ENCODE results near the gene CNOT3. TPM values are rescaled to one million over a fixed set of nuclear protein-coding genes. Genes with fewer than 3 reads are reported as not detected.

Gene CNOT3
- total and polyA plus RNA-seq, 2 experiments from 2014 or later, result 39.7 to 47.0 TPM

DNA sequence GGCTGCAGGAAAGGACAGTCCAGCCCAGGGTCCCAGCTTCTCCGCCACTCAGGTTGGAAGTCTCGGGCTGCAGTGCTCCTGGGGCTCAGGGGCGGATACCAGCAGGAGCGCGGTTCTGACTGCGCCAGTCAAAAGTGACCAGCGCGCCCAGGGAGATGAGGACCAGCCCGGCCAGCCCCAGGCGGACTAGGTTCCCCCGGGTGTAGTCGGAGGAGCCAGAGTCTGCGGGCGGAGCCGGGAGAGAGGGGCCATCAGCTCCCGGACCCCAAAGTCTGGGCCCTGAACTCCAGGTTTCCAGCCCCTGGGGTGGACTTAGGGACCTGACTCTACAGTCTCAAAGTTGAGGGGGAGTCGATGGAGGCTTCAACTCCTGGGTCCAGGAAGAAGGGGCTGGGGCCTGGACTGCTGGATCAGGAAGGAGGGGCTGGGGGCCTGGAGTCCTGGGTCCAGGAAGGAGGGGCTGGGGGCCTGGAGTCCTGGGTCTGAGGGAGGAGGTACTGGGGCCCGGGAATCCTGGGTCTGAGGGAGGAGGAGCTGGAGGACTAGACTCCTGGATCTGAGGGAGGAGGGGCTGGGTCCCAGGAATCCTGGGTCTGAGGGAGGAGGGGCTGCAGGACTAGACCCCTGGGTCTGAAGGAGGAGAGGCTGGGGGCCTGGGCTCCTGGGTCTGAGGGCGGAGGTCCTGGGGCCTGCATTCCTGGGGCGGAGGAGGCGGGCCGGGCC lies 42.3 kb upstream of the CNOT3 start:
- ATAC-seq (no peak), DNase-seq (ENCODE audit: low spot score) (no peak)
- H4K20me1 ChIP-seq (replicated peaks; ENCODE audit: insufficient read depth), result no peaks in the 10 kb centered on the region
- TF ChIP-seq, protein P1, sequence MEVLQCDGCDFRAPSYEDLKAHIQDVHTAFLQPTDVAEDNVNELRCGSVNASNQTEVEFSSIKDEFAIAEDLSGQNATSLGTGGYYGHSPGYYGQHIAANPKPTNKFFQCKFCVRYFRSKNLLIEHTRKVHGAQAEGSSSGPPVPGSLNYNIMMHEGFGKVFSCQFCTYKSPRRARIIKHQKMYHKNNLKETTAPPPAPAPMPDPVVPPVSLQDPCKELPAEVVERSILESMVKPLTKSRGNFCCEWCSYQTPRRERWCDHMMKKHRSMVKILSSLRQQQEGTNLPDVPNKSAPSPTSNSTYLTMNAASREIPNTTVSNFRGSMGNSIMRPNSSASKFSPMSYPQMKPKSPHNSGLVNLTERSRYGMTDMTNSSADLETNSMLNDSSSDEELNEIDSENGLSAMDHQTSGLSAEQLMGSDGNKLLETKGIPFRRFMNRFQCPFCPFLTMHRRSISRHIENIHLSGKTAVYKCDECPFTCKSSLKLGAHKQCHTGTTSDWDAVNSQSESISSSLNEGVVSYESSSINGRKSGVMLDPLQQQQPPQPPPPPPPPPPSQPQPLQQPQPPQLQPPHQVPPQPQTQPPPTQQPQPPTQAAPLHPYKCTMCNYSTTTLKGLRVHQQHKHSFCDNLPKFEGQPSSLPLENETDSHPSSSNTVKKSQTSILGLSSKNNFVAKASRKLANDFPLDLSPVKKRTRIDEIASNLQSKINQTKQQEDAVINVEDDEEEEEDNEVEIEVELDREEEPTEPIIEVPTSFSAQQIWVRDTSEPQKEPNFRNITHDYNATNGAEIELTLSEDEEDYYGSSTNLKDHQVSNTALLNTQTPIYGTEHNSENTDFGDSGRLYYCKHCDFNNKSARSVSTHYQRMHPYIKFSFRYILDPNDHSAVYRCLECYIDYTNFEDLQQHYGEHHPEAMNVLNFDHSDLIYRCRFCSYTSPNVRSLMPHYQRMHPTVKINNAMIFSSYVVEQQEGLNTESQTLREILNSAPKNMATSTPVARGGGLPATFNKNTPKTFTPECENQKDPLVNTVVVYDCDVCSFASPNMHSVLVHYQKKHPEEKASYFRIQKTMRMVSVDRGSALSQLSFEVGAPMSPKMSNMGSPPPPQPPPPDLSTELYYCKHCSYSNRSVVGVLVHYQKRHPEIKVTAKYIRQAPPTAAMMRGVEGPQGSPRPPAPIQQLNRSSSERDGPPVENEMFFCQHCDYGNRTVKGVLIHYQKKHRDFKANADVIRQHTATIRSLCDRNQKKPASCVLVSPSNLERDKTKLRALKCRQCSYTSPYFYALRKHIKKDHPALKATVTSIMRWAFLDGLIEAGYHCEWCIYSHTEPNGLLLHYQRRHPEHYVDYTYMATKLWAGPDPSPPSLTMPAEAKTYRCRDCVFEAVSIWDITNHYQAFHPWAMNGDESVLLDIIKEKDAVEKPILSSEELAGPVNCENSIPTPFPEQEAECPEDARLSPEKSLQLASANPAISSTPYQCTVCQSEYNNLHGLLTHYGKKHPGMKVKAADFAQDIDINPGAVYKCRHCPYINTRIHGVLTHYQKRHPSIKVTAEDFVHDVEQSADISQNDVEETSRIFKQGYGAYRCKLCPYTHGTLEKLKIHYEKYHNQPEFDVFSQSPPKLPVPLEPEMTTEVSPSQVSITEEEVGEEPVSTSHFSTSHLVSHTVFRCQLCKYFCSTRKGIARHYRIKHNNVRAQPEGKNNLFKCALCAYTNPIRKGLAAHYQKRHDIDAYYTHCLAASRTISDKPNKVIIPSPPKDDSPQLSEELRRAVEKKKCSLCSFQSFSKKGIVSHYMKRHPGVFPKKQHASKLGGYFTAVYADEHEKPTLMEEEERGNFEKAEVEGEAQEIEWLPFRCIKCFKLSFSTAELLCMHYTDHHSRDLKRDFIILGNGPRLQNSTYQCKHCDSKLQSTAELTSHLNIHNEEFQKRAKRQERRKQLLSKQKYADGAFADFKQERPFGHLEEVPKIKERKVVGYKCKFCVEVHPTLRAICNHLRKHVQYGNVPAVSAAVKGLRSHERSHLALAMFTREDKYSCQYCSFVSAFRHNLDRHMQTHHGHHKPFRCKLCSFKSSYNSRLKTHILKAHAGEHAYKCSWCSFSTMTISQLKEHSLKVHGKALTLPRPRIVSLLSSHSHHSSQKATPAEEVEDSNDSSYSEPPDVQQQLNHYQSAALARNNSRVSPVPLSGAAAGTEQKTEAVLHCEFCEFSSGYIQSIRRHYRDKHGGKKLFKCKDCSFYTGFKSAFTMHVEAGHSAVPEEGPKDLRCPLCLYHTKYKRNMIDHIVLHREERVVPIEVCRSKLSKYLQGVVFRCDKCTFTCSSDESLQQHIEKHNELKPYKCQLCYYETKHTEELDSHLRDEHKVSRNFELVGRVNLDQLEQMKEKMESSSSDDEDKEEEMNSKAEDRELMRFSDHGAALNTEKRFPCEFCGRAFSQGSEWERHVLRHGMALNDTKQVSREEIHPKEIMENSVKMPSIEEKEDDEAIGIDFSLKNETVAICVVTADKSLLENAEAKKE (CRISPR knock-in tag; IDR thresholded peaks at IDR 0.05), result no peak
- TF ChIP-seq, protein P2, sequence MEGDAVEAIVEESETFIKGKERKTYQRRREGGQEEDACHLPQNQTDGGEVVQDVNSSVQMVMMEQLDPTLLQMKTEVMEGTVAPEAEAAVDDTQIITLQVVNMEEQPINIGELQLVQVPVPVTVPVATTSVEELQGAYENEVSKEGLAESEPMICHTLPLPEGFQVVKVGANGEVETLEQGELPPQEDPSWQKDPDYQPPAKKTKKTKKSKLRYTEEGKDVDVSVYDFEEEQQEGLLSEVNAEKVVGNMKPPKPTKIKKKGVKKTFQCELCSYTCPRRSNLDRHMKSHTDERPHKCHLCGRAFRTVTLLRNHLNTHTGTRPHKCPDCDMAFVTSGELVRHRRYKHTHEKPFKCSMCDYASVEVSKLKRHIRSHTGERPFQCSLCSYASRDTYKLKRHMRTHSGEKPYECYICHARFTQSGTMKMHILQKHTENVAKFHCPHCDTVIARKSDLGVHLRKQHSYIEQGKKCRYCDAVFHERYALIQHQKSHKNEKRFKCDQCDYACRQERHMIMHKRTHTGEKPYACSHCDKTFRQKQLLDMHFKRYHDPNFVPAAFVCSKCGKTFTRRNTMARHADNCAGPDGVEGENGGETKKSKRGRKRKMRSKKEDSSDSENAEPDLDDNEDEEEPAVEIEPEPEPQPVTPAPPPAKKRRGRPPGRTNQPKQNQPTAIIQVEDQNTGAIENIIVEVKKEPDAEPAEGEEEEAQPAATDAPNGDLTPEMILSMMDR (conservative IDR thresholded peaks at IDR 0.05; ENCODE audit: low read depth in 2 of 2), result no peak
- TF ChIP-seq ZNF114 (CRISPR knock-in tag; IDR thresholded peaks at IDR 0.05) (no peak), ZNF331 (CRISPR knock-in tag; IDR thresholded peaks at IDR 0.05; ENCODE audit: low read depth) (no peak), EZH2phosphoT487 (IDR thresholded peaks at IDR 0.05; ENCODE audit: unreplicated experiment) (no peak), EZH2 (IDR thresholded peaks at IDR 0.05; ENCODE audit: low read depth, unreplicated experiment) (no peak), NANOG (IDR thresholded peaks at IDR 0.05; ENCODE audit: borderline replicate concordance) (no peak), STAT1 (IDR thresholded peaks at IDR 0.05; ENCODE audit: unreplicated experiment) (no peak), POLR2AphosphoS5 (IDR thresholded peaks at IDR 0.05; ENCODE audit: low read depth) (no peak), CREB1 (CRISPR knock-in tag; IDR thresholded peaks at IDR 0.05; ENCODE audit: low read depth) (no peak), JUNB (IDR thresholded peaks at IDR 0.05; ENCODE audit: unreplicated experiment) (no peak)
- TF ChIP-seq, protein P3, sequence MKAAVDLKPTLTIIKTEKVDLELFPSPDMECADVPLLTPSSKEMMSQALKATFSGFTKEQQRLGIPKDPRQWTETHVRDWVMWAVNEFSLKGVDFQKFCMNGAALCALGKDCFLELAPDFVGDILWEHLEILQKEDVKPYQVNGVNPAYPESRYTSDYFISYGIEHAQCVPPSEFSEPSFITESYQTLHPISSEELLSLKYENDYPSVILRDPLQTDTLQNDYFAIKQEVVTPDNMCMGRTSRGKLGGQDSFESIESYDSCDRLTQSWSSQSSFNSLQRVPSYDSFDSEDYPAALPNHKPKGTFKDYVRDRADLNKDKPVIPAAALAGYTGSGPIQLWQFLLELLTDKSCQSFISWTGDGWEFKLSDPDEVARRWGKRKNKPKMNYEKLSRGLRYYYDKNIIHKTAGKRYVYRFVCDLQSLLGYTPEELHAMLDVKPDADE (IDR thresholded peaks at IDR 0.05), result no peak
- TF ChIP-seq, protein P4, sequence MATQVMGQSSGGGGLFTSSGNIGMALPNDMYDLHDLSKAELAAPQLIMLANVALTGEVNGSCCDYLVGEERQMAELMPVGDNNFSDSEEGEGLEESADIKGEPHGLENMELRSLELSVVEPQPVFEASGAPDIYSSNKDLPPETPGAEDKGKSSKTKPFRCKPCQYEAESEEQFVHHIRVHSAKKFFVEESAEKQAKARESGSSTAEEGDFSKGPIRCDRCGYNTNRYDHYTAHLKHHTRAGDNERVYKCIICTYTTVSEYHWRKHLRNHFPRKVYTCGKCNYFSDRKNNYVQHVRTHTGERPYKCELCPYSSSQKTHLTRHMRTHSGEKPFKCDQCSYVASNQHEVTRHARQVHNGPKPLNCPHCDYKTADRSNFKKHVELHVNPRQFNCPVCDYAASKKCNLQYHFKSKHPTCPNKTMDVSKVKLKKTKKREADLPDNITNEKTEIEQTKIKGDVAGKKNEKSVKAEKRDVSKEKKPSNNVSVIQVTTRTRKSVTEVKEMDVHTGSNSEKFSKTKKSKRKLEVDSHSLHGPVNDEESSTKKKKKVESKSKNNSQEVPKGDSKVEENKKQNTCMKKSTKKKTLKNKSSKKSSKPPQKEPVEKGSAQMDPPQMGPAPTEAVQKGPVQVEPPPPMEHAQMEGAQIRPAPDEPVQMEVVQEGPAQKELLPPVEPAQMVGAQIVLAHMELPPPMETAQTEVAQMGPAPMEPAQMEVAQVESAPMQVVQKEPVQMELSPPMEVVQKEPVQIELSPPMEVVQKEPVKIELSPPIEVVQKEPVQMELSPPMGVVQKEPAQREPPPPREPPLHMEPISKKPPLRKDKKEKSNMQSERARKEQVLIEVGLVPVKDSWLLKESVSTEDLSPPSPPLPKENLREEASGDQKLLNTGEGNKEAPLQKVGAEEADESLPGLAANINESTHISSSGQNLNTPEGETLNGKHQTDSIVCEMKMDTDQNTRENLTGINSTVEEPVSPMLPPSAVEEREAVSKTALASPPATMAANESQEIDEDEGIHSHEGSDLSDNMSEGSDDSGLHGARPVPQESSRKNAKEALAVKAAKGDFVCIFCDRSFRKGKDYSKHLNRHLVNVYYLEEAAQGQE (IDR thresholded peaks at IDR 0.05; ENCODE audit: unreplicated experiment), result no peak
- Mint-ChIP-seq H3K36me3 (ENCODE audit: low read depth) (peaks cover 7% of the 10 kb centered on the region; the same call in 1 of the 3 replicates), H3K27me3 (ENCODE audit: insufficient read depth, low read depth, poor library complexity) (peaks cover 36% of the 10 kb centered on the region), H3K9me3 (peaks cover 10% of the 10 kb centered on the region), H3K27ac (no peak overlapping the region), H3K4me3 (peak overlapping the region; percentile 75; the same call in 2 of the 3 replicates), H3K4me1 (peaks cover under 1% of the 10 kb centered on the region)
- H3K9me2 ChIP-seq (ENCODE audit: insufficient read depth), result no peaks in the 10 kb centered on the region
- H3K4me1 ChIP-seq (ENCODE audit: insufficient read depth), result peaks cover 6% of the 10 kb centered on the region; the same call in 1 of the 2 replicates
- H3K4me2 ChIP-seq, result peak overlapping the region; percentile 94
- peaks cover 41% of the 10 kb centered on the region for H3K27me3 ChIP-seq (ENCODE audit: insufficient read depth)
- no peak overlapping the region for H3K27ac ChIP-seq (ENCODE audit: low read depth)
- peaks cover 9% of the 10 kb centered on the region; the same call in 1 of the 2 replicates for H3F3A ChIP-seq (replicated peaks; ENCODE audit: low read depth)
- no peaks in the 10 kb centered on the region for H3K36me3 ChIP-seq (ENCODE audit: insufficient read depth)
- no peaks in the 10 kb centered on the region for H3K79me2 ChIP-seq (replicated peaks; ENCODE audit: insufficient read depth)
- H3K4me3 ChIP-seq, result peak overlapping the region; percentile 76
- H2AFZ ChIP-seq, result peak overlapping the region; percentile 66; the same call in 1 of the 2 replicates
